GM21737 (cell line): ENCODE results near the gene CLTCL1.
"Not testable (repeated sequence)": the region's sequence is repeated elsewhere in the genome, so short reads cannot be mapped to it uniquely, and the experiment has no call there.

ENCODE experiments used
- ATAC-seq: cut with Tn5 transposase; IDR thresholded peaks from one replicate; pipeline ENCODE4 v1.9.1; 2021; ENCODE audit warnings: mild to moderate bottlenecking, moderate library complexity; ENCODE audit not compliant: unreplicated experiment

The CLTCL1 gene

DNA sequence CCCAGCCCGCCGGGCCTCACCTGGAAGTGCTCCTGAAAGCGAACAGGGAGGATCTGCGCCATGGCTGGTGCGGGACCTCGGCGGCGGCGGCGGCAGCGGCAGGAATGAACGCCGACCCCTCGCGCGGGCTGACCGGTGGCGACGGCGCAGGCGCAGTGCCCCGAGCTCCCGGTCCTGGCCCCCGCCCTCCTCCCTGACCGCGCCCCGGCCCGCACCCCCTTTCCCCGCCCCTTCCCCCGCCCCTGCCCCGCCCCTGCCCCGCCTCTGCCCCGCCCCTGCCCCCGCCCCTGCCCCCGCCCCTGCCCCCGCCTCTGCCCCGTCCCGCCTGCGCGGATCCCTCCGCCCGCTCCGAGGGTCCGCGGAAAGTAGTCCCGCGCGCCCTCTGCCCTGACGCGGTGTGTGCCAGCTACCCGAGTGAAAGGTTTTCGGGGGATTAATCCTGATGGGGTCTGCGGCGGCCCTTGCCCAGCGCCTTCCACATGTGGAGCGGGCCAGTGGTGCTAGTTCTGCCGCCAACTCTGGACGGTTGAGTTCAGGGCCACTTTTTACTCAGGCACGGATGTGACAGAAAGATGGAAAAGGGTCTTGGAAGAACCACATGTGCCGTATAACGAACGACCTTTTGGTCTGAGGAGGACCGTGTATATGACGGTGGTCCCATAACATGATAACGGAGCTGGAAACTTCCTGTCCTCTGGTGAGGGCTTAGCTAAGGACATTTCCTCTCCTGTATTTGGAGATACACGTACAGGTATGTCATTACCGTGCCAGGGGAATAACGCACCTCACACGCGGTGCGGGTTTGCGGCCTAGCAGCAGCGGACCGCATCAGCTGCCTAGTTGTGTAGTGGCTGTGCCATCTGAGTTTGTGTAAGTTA is at the start of gene CLTCL1:
Gene CLTCL1 (minus strand): TSS at position 140 of the 878 bp plus-strand sequence. CDS start 78 bp downstream, at position 62.
- ATAC-seq: peak; percentile 55

DNA sequence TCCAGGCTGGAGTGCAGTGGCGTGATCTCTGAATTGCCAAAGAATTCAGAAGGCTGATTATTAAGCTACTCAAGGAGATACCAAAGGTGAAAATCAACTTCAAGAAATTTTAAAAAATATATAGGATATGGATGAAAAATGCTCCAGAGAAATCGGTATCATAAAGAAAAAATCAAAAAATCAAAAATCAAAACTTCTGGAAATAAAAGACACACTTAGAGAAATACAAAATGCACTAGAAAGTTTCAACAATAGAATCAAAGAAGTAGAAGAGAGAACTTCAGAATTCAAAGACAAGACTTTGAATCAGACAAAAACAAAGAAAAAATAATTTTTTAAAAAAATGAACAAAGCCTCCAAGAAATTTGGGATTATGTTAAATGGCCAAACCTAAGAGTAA is 45.6 kb upstream of the CLTCL1 start:
- no peak for ATAC-seq

DNA sequence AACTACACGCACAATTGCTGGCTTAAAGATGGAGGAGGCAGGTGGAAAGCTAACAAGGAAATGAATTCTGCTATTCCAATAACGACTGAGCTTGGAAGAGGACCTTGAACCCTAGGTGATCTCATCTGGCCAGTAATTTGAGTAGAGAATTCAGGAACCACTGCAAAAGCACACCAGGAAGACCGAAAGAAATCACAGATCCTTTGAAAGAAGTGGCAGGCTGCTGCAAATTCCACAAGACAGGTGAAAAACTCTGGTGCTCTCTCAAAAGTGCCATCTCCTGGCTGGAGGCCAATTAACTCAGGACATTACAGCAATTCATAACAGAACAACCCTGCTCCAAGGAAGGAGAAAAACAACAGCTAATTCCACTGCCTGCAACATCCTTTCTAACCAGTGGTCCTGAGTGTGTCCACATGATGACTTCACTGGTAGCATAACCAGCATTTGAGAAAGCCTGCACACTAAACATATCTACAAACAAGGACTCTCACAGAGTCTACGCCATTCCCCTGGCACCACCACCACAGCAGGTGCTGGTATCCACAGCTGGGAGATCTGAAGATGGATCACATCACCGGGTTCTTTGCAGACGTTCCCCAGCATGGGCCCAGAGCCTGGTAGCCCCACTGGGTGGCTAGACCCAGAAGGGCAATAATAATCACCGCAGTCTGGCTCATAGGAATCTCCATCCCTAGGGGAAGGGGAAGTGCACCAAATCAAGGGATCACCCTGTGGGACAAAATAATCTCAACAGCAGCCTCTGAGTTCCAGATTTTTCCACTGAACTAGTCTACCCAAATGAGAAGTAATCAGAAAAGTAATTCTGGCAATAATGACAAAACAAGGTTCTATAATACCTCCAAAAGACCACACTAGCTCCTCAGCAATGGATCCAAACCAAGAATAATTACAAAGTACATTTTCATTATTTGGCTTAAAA is 44.9 kb upstream of the CLTCL1 start:
- ATAC-seq: no peak

DNA sequence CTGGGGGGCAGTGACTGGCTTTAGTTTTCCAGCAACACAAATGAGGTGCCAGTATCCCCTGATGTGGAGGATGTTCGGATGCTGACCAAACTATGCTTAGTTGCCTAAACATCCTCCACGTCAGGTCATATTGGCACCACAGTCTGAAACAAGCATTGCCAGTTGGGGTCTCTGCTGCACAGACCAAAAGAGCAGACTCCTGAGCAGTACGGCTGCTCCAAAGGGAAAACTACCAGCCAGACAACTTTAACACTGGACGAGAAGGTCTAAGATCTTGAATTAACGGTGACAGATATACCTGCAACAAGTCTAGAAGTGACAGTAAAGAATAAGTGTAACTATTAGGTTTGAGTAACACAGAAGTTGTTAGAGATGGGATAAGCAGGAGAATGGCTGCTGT is 40.5 kb upstream of the CLTCL1 start:
- ATAC-seq: no peak

DNA sequence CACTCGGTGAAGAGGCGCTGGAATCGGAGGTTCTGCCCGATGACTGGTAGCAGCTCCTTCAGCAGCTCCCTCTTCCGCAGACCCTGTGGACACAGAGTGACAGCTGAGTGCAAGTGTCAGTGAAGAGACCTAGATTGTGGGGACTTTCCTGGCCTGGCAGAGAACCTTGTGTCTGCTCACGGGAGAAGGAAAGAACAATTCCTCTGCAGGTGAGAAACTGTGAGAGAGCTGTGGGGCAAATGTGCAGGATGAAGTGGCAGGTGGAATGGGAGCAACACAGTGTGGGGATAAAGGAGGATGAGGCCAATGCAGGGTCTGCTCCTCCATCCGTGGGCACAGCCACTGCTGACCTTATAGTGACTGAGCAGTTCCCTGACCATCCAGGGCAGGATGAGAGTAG is 40.0 kb upstream of the CLTCL1 start:
- ATAC-seq: no peak

DNA sequence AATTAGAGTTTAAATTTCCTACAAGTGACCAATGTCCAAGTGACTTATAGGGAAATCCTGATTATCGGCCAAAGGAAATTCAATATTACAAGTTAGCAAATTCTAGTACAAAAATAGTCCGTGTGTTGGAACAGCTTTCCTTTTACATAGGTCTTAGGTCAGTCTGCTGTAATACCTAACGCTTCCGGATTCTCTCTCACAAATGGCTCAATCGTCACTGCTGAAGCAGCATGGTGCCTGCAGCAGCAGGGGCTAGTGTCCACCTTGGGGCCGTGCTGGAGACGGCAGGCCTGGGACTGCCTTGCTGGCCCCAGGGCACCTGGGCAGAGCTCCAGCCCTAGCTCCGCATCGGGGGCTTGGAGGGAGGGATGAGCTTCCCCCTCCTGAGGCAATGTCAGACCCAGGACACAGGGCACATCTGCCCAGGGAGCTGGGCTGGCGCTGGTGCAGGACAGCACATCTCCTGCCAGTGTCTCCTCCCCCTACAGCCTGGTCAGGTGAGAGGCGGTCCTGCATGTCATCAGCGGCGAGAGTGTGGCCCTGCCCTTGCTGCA is 39.4 kb upstream of the CLTCL1 start:
- no peak for ATAC-seq

DNA sequence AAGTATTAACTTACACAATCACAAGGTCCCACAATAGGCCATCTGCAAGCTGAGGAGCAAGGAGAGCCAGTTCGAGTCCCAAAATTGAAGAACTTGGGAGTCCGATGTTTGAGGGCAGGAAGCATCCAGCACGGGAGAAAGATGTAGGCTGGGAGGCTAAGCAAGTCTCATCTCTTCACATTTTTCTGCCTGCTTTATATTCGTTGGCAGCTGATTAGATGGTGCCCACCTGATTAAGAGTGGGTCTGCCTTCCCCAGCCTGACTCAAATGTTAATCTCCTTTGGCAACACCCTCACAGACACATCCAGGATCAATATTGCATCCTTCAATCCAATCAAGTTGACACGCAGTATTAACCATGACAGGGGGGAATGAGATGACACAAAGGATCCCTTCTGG is 38.7 kb upstream of the CLTCL1 start:
- ATAC-seq: not testable (repeated sequence)

DNA sequence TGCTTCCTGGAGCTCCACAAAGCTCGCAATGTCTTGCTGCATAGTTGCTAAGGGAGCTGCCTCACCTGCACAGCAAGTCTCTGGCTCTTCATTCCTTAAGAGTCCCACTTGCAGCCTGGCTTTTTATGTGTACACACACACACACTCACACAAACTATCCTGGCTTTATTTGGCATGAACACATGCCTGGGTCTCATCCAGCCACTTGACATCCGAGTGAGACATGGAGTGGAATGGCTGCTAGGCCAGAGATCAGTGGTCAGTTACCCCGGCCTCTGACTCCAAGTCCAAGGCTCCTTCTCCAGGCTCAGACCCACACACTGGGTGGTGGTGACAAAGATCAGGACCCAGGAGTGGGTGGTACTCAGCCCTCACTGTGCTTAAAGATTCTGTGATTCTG is 37.9 kb upstream of the CLTCL1 start:
- no peak for ATAC-seq

DNA sequence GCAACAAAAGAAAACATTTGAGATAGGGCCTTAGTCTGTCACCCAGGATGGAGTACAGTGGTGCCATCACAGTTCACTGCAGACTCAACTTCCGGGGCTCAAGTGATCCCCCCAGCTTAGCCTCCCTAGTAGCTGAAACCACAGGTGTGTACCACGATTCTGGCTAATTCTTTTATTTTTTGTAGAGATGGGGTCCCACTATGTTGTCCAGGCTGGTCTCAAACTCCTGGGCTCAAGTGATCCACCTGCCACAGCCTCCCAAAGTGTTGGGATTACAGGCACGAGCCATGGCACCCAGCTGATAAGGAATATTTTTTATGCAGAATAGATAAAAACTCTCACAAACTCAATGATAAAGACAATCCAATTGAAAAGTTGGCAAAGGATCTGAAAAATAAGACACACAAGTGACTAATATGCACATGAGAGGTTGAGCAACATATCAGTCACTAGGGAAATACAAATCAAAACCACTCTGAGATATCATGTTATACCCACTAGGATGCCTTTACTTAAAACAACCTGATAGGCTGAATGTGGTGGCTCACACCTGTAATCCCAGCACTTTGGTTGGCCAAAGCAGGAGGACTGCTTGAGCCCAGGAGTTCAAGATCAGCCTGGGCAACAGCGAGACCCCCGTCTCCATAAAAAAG is 33.9 kb upstream of the CLTCL1 start:
- no peak for ATAC-seq

DNA sequence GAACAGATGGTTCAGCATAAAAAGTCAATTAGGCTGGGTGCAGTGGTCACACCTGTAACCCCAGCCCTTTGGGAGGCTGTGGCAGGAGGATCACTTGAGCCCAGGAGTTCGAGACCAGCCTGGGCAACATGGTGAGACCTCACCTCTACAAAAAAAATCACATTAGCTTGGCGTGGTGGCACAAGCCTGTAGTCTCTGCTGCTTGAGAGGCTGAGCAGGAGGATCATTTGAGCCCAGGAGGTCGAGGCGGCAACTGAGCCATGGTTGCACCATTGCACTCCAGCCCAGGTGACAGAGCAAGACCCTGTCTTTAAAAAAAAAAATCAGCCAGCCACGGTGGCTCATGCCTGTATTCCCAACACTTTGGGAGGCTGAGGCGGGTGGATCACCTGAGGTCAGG is 31.9 kb upstream of the CLTCL1 start:
- not testable (repeated sequence) for ATAC-seq

DNA sequence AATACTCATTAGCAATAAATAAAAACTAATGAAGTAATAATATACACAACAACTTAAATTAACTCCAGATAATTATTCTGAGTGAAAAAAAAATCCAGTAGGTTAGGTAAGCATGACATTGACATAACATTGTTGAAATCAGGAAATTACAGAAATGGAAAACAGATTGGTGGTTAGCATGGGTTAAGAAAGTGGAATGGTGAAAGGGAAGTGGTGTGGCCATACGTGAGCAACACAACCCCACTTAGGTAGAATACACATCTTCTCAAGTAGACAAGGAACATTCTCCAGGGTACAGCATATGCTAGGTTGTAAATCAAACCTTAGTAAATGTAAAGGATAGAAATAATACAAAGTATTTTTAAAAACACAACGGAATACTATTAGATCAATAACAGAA is 30.2 kb upstream of the CLTCL1 start:
- no peak for ATAC-seq

DNA sequence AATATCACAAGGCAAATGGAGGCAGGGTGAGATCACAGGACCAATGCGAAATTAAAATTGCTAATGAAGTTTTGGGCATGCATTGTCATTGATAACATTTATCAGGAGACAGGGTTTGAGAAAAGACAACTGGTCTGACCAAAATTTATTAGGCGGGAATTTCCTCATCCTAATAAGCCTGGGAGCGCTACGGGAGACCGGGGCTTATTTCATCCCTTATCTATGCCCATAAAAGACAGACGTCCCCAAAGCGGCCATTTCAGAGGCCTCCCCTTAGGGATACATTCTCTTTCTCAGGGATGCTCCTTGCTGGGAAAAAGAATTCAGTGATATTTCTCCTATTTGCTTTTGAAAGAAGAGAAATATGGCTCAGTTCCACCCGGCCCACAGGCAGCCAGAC is 28.6 kb upstream of the CLTCL1 start:
- ATAC-seq: not testable (repeated sequence)

DNA sequence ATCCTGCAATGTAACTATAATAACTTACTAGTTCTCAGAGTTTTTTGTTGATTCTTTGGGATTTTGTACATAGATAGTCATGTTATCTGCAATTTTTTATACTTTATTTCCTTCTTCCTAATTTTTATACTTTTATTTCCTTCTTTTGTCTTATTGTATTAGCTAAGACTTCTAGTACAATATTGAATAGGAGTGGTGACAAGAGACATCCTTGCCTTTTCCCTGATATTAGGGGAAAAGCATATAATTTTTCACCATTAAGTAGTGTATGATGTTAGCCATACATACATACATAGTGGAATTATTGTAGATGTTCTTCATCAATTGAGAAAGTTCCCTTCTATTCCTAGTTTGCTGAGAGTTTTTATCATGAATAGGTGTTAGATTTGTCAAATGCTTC is 27.8 kb upstream of the CLTCL1 start:
- ATAC-seq: no peak

DNA sequence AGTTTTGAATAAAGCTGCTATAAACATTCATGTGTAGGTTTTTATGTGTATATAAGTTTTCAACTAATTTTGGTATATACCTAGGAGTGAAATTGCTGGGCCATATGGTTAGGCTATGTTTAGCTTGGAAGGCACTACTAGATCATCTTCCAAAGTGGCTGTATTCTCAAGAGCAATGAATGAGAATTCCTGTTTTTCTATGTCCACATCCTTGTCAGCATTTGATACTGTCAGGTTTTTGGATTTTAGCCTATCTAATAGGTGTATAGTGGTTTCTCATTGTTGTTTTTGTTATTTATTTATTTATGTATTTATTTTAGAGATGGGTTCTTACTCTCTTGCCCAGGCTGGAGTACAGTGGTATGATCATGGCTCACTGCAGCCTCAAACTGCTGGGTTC is 26.3 kb upstream of the CLTCL1 start:
- ATAC-seq: no peak

DNA sequence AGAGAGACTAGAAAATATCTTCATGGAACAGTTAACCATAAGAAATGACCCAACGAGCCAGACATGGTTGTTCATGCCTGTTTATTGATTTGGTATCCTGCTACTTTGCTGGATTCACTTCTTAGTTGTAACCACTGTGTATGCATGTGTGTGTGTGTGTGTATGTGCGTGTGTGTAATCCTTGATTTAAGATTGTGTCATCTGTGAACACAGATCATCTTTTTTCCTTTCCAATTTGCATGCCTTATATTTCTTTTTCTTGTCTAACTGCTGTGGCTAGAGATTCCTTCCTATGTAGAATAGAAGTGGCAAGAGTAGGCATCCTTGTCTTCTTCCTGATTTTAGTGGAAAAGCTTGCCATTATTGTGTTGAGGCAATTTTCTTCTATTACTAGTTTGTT is 16.4 kb upstream of the CLTCL1 start:
- ATAC-seq: no peak

DNA sequence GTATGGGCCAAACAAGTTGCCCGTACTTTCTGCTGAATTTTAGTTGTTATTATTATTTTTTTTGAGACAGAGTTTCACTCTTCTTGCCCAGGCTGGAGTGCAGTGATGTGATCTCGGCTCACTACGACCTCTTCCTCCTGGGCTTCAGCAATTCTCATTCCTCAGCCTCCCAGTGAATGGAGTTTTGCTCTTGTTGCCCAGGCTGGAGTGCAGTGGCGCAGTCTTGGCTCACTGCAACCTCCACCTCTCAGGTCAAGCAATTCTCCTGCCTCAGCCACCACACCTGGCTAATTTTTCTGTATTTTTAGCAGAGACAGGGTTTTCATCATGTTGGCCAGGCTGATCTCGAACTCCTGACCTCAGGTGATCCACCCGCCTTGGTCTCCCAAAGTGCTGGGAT is 15.0 kb upstream of the CLTCL1 start:
- not testable (repeated sequence) for ATAC-seq

DNA sequence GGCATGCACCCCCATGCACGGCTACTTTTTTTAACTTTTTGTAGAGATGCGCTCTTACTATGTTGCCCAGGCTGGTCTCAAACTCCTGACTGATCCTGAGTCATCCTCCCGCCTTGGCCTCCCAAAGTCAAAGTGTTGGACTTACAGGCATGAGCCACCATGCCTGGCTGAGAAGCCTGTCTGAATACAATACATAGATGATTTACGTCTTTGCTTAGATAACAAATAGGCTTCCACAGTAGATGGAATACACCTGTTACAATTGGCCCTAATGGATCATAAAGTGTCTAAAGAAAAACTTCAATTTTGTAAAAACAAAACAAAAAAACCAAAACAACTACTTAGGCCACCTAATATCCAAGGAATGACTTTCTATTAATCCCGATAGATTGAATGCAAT is 13.0 kb upstream of the CLTCL1 start:
- ATAC-seq: no peak

DNA sequence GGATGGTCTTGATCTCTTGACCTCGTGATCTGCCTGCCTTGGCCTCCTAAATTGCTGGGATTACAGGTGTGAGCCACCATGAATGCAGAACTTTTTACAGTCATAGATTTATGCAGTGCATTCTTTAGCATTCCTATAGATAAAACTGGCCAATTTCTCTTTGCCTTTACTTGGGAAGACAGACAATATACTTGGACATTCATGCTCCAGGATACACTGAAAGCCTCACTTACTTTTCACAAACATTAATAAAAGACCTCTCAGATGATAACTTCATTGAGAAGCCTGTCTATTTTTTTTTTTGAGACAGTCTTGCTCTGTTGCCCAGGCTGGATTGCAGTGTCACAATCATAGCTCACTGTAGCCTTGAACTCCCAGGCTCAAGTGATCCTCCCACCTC is 12.3 kb upstream of the CLTCL1 start:
- no peak for ATAC-seq

DNA sequence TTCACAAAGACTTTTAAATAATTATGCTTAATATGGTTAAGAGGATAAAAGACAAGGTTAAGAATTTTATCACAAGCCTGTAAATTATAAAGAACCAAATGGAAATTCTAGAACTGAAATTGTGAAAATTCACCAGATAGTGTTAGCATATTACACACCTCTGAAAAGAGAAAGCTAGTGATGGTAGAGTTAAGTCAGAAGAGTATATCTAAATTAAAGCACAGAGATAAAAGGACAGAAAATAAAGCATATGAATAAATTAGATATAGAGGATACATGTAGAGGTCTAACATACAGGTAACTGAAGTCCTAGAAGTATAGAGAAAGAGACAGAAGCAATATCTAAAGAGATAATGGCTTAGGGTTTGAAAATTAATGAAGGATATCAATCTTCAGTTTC is 4.2 kb upstream of the CLTCL1 start:
- no peak for ATAC-seq

DNA sequence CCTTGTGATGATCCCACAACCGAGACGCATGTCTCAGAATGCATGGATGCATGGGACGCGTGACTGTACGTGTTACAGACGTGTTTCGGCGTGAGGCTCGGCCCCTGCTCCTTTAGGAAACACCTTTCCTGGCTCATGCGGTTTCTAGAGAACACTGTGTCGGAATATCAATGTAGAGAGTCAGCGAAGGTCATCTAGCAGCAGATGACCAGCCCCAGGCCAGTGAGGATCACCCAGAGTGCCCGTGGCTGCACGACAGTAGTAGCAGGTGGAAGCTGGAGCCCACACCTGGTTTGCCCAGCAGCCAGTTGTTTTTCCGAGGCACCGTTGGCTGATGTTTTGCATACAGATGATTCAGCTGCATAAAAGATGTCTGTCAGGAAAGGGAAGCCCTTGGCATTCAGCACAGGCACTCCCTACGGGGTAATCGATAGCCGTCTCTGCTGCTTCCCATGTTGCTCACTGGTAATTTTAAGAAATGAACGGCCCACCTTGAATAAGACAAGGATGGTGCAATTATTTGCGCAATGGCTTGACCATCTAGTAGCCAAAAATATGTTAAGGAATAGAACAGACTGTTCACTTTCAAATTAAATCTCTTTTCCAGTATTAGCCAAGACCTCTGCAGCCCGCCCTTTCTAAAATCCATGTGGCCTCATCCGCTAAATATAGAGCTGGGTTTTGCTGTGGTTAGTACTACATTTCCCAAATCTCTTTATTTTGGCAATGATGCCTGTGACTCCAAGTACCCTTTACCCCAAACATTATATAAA is 1.1 kb upstream of the CLTCL1 start:
- no peak for ATAC-seq
